Endothelial cell (in vitro differentiated cells): ENCODE measurements around the gene TMCO5A. TPM values are rescaled to one million over a fixed set of nuclear protein-coding genes. Genes with fewer than 3 reads are reported as not detected.

ENCODE experiments used
- DNase-seq: peaks from one replicate; pipeline ENCODE4 v3.0.0; 2021; ENCODE audit warnings: low spot score
- H3K27ac Mint-ChIP-seq: one replicate; pipeline ENCODE4 v1.8.0; 2021; ENCODE audit warnings: mixed read lengths, inconsistent platforms; ENCODE audit not compliant: unreplicated experiment
- H3K27me3 Mint-ChIP-seq: one replicate; pipeline ENCODE4 v1.8.0; 2021; ENCODE audit warnings: mild to moderate bottlenecking, moderate library complexity, mixed read lengths, inconsistent platforms; ENCODE audit not compliant: unreplicated experiment
- H3K36me3 Mint-ChIP-seq: one replicate; pipeline ENCODE4 v1.8.0; 2021; ENCODE audit warnings: mild to moderate bottlenecking, low read depth, mixed read lengths, inconsistent platforms; ENCODE audit not compliant: unreplicated experiment
- H3K4me1 Mint-ChIP-seq: one replicate; pipeline ENCODE4 v1.8.0; 2021; ENCODE audit warnings: mild to moderate bottlenecking, mixed read lengths, inconsistent platforms; ENCODE audit not compliant: unreplicated experiment
- H3K4me3 Mint-ChIP-seq: one replicate; pipeline ENCODE4 v1.8.0; 2021; ENCODE audit warnings: mild to moderate bottlenecking, mixed read lengths, inconsistent platforms; ENCODE audit not compliant: unreplicated experiment
- H3K9me3 Mint-ChIP-seq: one replicate; pipeline ENCODE4 v1.8.0; 2021; ENCODE audit warnings: mixed read lengths, inconsistent platforms; ENCODE audit not compliant: unreplicated experiment
- long read RNA-seq: library from polyadenylated mRNA; unstranded; transcript quantifications from one replicate; pipeline ENCODE4 v2.0.0, GENCODE V29; 2020; ENCODE audit not compliant: unreplicated experiment
- total RNA-seq: library from RNA; stranded (reverse); fragmentation: NEBNext Ultra II Directional; extraction: Animal tissue kit (Norgen Biotek cat#: 25700); gene quantifications from one replicate; pipeline ENCODE4 v1.2.1, GENCODE V29; 2021; ENCODE audit not compliant: unreplicated experiment
- TF ChIP-seq, protein P1 (sequence below): fragments of 200-600 bp; sonication (generic); IDR thresholded peaks from one replicate; pipeline ENCODE4 v1.5.0; 2021; ENCODE audit warnings: antibody characterized with exemption; ENCODE audit not compliant: unreplicated experiment

TMCO5A gene
- total RNA-seq = not detected
- long read RNA-seq = 0 reads

DNA sequence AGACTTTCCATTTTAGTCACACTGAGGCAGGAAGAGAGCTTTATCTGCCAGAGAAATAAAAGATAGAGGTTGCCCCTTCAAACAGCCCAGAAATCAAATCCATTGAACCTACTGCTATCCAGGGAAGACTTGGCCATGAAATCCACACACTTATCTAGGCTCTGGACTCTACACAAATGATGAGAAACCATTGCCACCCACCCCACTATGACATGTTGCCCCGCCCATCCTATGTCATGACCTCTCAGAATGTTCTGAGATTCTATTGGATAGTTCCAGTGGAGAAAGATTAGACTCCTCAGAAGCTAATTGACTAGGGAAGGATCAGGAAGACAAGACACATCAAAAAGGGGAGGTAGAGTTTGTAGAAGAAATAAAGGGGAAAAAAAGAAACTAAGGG lies at the start of gene TMCO5A:
TSS of gene TMCO5A (plus strand) at position 301 of the 400 bp plus-strand sequence. CDS start 1,684 bp downstream, outside the sequence.
- TF ChIP-seq, protein P1, sequence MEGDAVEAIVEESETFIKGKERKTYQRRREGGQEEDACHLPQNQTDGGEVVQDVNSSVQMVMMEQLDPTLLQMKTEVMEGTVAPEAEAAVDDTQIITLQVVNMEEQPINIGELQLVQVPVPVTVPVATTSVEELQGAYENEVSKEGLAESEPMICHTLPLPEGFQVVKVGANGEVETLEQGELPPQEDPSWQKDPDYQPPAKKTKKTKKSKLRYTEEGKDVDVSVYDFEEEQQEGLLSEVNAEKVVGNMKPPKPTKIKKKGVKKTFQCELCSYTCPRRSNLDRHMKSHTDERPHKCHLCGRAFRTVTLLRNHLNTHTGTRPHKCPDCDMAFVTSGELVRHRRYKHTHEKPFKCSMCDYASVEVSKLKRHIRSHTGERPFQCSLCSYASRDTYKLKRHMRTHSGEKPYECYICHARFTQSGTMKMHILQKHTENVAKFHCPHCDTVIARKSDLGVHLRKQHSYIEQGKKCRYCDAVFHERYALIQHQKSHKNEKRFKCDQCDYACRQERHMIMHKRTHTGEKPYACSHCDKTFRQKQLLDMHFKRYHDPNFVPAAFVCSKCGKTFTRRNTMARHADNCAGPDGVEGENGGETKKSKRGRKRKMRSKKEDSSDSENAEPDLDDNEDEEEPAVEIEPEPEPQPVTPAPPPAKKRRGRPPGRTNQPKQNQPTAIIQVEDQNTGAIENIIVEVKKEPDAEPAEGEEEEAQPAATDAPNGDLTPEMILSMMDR = no peak
- no peak for DNase-seq
- no peak within 1 kb of the TSS for H3K4me3 Mint-ChIP-seq
- H3K36me3 Mint-ChIP-seq = no peaks in the 10 kb centered on the region
- H3K27me3 Mint-ChIP-seq = no peaks in the 10 kb centered on the region
- no peaks in the 10 kb centered on the region for H3K4me1 Mint-ChIP-seq
- no peaks in the 10 kb centered on the region for H3K9me3 Mint-ChIP-seq
- no peak within 1 kb of the TSS for H3K27ac Mint-ChIP-seq

- no peaks in the 10 kb centered on the region for H3K9me3 Mint-ChIP-seq
- no peak for DNase-seq
- peaks cover under 1% of the 10 kb centered on the region for H3K27me3 Mint-ChIP-seq
- H3K4me3 Mint-ChIP-seq = no peak overlapping the region
- no peak overlapping the region for H3K27ac Mint-ChIP-seq
- no peaks in the 10 kb centered on the region for H3K4me1 Mint-ChIP-seq
- TF ChIP-seq, protein P1 = no peak
- H3K36me3 Mint-ChIP-seq = no peaks in the 10 kb centered on the region
These were observed 48.8 kb upstream of the TMCO5A start for GRCh38 chr15:37885651-37886050.

GRCh38 chr15:37888356-37888755 lies 46.1 kb upstream of the TMCO5A start:
- Mint-ChIP-seq H3K27me3 (peaks cover 1% of the 10 kb centered on the region), H3K4me1 (no peaks in the 10 kb centered on the region), H3K9me3 (no peaks in the 10 kb centered on the region), H3K4me3 (no peak overlapping the region), H3K27ac (no peak overlapping the region), H3K36me3 (no peaks in the 10 kb centered on the region)
- DNase-seq = no peak
- TF ChIP-seq, protein P1 = no peak

GRCh38 chr15:37891766-37892368 lies 42.6 kb upstream of the TMCO5A start:
- DNase-seq = no peak
- Mint-ChIP-seq H3K4me1 (no peaks in the 10 kb centered on the region), H3K27me3 (peaks cover 1% of the 10 kb centered on the region), H3K27ac (no peak overlapping the region), H3K9me3 (no peaks in the 10 kb centered on the region), H3K36me3 (no peaks in the 10 kb centered on the region), H3K4me3 (no peak overlapping the region)
- TF ChIP-seq, protein P1 = peak; percentile 23

GRCh38 chr15:37893309-37893708 lies 41.1 kb upstream of the TMCO5A start:
- TF ChIP-seq, protein P1 = no peak
- no peaks in the 10 kb centered on the region for H3K9me3 Mint-ChIP-seq
- no peak for DNase-seq

More at GRCh38 chr15:37893309-37893708, 41.1 kb upstream of the TMCO5A start:
- H3K27ac Mint-ChIP-seq = no peak overlapping the region
- H3K4me3 Mint-ChIP-seq = no peak overlapping the region
- H3K36me3 Mint-ChIP-seq = no peaks in the 10 kb centered on the region
- peaks cover 1% of the 10 kb centered on the region for H3K27me3 Mint-ChIP-seq
- H3K4me1 Mint-ChIP-seq = no peaks in the 10 kb centered on the region
